ENCODE data around the gene HBA1.

GRCh38 chr16:130533-131173 is 45.8 kb upstream of the HBA1 start:
- no peak for TF ChIP-seq RFX5 (IDR thresholded peaks at IDR 0.05; ENCODE audit: low read depth, low read length)
- no peak for TF ChIP-seq MAFK (IDR thresholded peaks at IDR 0.05; ENCODE audit: low read depth, low read length)
- no peak for TF ChIP-seq MXI1 (IDR thresholded peaks at IDR 0.05; ENCODE audit: borderline replicate concordance, low read depth, low read length)
- TF ChIP-seq CTCF (conservative IDR thresholded peaks at IDR 0.05; ENCODE audit: low read depth, low read length) = no peak
- no peak for TF ChIP-seq RAD21 (IDR thresholded peaks at IDR 0.05; ENCODE audit: low read length)
- no peak for TF ChIP-seq MAZ (IDR thresholded peaks at IDR 0.05; ENCODE audit: borderline replicate concordance, low read depth, low read length)
- no peak for TF ChIP-seq POLR2A (IDR thresholded peaks at IDR 0.05; ENCODE audit: low read depth, low read length)
- TF ChIP-seq USF2 (IDR thresholded peaks at IDR 0.05; ENCODE audit: low read depth, low read length) = no peak
- no peak for TF ChIP-seq NFE2L2 (IDR thresholded peaks at IDR 0.05; ENCODE audit: low read depth, low read length)
- TF ChIP-seq FOS (IDR thresholded peaks at IDR 0.05; ENCODE audit: low read depth, low read length) = no peak
- no peak for TF ChIP-seq CHD1 (IDR thresholded peaks at IDR 0.05; ENCODE audit: low read depth, low read length)
- TF ChIP-seq SMC3 (IDR thresholded peaks at IDR 0.05; ENCODE audit: low read depth, low read length) = no peak
- no peak for TF ChIP-seq CEBPB (IDR thresholded peaks at IDR 0.05; ENCODE audit: low read depth, low read length)
- TF ChIP-seq BHLHE40 (IDR thresholded peaks at IDR 0.05; ENCODE audit: low read depth, low read length) = no peak
